Stimulated activated CD8-positive, alpha-beta memory T cell treated with anti-CD3 and anti-CD28 coated beads, Interleukin-15, amount 100 ng/mL, for 48 hours (primary cell): ENCODE results near the gene SLC2A3.
"Not testable (repeated sequence)": the region's sequence is repeated elsewhere in the genome, so short reads cannot be mapped to it uniquely, and the experiment has no call there.

Experiments used
- DNase-seq, 2 donors: peaks; one replicate each; pipeline ENCODE4 v3.0.0-alpha.2; 2020; ENCODE audit warnings: low read depth in 2 of 2

Gene SLC2A3

DNA sequence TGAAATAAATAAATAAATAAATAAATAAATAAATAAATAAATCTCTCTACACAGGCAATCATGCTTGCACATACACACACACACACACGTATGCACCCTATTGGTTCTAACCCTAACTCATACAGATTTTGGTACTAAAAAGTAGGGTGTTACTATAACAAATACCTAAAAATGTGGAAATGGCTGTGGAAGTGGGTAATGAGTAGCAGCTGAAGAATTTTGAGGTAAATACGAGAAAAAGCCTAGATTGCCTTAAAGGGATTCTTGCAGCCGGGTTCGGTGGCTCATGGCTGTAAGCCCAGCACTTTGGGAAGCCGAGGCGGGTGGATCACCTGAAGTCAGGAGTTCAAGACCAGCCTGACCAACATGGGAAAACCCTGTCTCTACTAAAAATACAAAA, 15.7 kb upstream of the SLC2A3 start:
- DNase-seq = no peak

GRCh38 chr12:7950230-7950943, 14.4 kb upstream of the SLC2A3 start:
- DNase-seq = not testable (repeated sequence)

DNA sequence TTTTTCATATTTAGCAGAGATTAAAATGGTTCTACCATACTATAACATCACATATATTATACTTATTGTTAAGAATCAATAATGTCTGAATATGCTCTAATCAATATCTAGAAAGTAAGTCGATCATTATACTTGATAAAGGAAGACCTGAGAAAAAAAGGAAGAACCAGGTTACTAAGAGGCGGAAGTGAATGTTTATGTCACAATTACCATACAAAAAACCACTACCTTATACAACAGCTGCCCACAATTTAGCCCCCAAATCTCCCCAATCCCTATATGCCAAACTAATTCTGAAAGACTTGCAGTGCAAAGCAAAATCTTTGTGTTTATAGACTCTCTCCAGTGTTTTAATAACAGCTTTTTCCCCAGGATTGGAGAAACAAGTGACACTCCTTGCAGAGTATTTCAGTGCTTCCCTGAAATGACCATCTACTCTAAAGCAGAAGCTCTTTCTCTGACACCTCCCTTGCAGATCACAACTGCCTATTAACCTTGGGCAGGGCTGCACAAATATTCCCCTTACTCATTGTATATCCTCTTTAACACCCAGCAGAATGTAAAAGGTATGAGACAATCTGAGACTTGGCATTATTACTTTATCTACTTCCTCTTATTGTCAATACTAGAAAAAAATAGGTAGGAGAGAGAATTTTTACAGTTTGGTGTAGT, 12.7 kb upstream of the SLC2A3 start:
- DNase-seq = no peak

- no peak for DNase-seq
Observed at GRCh38 chr12:7947011-7947410, 11.0 kb upstream of the SLC2A3 start.

GRCh38 chr12:7944760-7945159, 8.8 kb upstream of the SLC2A3 start:
- not testable (repeated sequence) for DNase-seq

- no peak for DNase-seq
Observed at GRCh38 chr12:7940906-7941305, 4.9 kb upstream of the SLC2A3 start.

- DNase-seq = peak in 1 of 2 donors; percentile 16
Observed at GRCh38 chr12:7937833-7938506, 2.0 kb upstream of the SLC2A3 start.

DNA sequence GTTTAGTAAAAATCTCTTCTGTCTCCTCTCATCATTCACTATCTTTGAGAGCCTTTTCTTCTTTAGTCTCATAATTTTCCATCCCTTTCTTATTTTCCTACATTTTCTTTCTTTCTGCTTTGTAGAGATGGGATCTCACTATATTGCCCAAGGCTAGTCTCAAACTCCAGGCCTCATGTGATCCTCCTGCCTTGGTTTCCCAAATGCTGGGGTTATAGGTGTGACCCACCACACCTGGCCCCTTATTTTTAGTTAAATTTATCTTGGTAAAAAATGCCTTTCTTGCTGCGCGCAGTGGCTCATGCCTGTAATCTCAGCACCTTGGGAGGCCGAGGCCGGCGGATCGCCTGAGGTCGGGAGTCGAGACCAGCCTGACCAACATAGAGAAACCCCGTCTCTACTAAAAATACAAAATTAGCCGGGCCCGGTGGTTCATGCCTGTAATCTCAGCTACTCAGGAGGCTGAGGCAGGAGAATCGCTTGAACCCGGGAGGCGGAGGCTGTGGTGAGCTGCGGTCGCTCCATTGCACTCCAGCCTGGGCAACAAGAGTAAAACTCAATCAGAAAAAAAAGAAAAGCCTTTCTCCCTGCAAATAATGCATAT, 996 bp downstream of the SLC2A3 start:
- DNase-seq = no peak

DNA sequence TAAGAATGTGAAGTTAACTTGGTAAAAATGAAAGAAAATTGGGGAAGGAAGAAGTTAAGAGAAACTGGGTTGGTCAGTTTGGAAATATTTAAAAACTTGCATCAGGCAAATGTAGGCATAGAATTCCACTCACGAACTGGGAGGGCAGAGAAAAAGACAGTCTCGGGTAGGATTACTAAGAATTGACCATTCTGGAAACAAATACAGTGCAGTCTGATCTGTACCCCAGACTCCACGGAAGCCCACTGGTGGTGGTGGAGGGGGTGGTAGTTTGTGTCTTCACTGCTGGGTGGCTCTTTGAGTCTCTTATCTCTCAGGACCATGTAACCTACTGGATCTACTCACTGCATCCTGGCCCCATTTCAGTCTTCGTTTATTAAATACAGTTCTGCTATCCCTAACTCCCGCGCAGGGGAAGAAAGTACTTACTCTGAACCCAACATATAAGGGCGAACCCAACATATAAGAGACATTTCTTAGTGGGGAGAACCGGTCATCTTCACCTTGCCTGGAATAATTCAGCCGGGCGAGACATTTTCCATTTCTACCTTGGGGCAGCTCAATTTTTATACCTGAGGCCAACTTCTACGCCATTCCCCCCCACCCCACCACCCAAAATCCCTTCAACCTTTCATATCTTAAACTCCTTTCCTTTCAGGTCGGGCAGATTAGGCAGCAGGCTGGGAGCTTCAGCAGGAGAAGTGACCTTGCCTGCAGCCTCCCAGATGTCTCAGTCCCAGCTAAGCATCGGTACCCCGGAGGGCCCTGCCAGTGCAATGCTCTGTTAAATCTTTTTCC, 1.7 kb downstream of the SLC2A3 start:
- DNase-seq = no peak

DNA sequence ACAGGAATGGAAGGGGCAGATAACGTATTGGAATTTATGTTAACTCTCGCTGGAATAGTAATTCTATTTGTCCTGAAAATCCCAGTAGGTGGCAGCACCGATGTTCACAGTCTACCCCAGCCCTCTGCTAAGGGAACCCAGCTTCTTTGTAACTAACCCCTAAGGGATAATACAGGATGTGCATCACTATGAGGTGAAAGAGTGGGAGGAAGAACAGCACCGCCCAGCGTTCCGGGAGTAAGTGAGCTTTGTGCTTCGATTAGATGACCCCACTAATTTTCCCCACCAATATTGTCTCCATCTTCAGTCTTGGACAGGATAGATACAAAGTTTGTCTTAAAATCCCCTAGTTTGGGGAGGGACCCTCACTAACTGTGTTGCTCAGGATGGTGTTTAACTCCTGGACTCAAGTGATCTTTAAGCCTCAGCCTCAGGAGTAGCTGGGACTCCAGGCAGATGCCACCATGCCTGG, 2.7 kb downstream of the SLC2A3 start:
- DNase-seq = peak; percentile 60 to 75

GRCh38 chr12:7932599-7933240, 3.3 kb downstream of the SLC2A3 start:
- DNase-seq = not testable (repeated sequence)

- DNase-seq = no peak
Observed at GRCh38 chr12:7929083-7929792, 6.7 kb downstream of the SLC2A3 start.

DNA sequence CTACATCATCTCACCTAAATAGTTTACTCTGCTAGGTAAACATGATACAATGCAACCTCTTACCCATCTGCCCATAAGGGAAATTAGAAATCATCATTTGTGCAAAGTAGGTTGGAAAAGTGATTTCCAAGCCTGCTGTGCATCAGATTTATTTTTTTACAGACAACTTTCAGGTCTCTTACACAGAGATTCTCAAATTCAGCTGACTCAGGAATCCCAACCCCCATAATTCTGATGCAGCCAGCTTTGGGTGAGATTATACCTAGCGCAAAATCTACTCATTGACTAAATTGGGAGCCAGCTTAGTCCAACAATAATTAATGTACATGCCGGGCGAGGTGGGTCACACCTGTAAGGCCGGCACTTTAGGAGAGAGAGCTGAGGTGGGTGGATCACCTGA, 8.5 kb downstream of the SLC2A3 start:
- no peak for DNase-seq

- not testable (repeated sequence) for DNase-seq
Observed at GRCh38 chr12:7926068-7926666, 9.8 kb downstream of the SLC2A3 start.

DNA sequence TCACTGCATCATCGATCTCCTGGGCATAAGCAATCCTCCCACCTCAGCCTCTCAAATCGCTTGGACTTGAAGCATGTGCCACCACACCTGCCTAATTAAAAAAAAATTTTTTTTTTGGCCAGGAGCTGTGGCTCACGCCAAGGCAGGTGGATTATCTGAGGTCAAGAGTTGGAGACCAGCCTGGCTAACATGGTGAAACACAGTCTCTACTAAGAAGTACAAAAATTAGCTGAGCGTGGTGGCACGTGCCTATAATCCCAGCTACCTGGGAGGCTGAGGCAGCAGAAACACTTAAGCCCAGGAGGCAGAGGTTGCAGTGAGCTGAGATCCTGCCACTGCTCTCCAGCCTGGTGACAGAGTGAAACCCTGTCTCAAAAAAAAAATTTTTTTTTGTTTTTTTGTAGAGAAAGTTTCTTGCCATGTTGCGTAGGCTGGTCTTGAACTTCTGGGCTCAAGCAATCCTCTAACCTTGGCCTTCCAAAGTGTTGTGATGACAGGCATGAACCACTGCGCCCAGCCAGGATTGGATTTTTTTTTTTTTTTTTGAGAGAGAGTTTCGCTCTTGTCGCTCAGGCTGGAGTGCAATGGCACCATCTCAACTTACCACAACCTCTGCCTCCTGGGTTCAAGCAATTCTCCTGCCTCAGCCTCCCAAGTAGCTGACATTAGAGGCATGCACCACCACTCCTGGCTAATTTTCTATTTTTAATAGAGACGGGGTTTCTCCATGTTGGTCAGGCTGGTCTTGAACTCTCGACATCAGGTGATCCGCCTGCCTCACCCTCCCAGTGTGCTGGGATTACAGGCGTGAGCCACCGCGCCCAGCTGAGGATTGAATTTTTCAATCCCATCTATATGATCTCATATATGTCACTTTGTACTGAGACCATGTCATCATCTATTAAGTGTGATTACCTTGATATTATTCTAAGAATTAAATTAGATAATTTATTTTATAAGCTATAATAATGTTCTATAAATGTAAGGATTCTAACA, 12.4 kb downstream of the SLC2A3 start:
- no peak for DNase-seq

GRCh38 chr12:7921181-7921580, 14.8 kb downstream of the SLC2A3 start:
- DNase-seq = not testable (repeated sequence)

DNA sequence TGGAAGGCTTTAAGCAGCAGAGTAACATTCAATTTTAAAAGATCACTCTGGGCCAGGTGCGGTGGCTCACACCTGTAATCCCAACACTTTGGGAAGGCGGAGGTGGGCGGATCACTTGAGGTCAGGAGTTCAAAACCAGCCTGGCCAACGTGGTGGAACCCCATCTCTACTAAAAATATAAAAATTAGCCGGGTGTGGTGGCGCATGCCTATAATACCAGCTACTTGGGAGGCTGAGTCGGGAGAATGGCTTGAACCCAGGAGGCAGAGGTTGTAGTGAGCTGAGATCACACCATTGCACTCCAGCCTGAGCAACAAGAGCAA, 17.8 kb downstream of the SLC2A3 start:
- not testable (repeated sequence) for DNase-seq

DNA sequence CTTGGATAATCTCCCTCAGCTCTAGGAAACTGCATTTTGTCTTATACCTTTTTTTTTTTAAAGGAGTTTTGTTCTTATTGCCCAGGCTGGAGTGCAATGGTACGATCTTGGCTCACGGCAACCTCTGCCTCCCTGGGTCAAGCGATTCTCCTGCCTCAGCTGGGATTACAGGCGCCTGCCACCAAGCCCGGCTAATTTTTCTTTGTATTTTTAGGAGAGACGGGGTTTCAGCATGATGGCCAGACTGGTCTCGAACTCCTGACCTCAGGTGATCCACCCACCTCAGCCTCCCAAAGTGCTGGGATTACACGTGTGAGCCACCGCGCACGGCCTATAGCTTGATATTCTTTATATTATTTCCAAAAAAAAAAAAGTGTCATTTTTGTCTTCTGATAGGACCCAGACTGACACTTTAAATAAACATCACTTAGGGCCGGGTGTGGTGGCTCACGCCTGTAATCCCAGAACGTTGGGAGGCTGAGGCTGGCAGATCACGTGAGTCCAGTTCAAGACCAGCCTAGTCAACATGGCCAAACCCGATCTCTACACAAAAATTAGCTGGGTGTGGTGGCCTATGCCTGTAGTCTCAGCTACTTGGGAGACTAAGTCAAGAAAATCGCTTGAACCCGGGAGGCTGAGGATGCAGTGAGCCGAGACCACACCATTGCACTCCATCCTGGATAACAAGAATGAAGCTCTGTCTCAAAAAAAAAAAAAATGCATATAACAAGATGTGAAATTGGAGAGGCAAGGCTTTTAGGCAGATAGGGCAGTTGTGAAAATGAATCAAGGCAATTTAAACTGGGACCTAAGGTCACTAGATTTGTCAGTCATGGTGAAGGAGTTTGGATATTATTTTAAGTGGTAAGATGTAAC, 18.4 kb downstream of the SLC2A3 start:
- no peak for DNase-seq
